Omental fat pad (tissue), 4 donors: ENCODE data around the gene CCDC82. TPM values are rescaled to one million over a fixed set of nuclear protein-coding genes. Genes with fewer than 3 reads are reported as not detected.

Source experiments
- ATAC-seq: fragments of 150-250 bp; one replicate; pipeline ENCODE4 v1.9.1; 2016; ENCODE audit warnings: mild to moderate bottlenecking, moderate library complexity; ENCODE audit not compliant: low FRiP score
- DNase-seq: peaks from one replicate; pipeline ENCODE4 v3.0.0-alpha.2; 2019; ENCODE audit warnings: low spot score
- CTCF ChIP-seq, 3 donors: fragments of 450-650 bp; IDR thresholded peaks; one replicate each; pipeline ENCODE4 v1.5.1; 2016 to 2017; ENCODE audit warnings: antibody characterized with exemption in 3 of 3, mild to moderate bottlenecking in 3 of 3, moderate library complexity in 2 of 3
- total RNA-seq, 4 donors: library from RNA; depleted of rRNA; stranded (reverse); fragments of >200 nt; gene quantifications; one replicate each; pipeline ENCODE4 v1.1.0, GENCODE V29; 2016

The CCDC82 gene
- total RNA-seq, 4 donors from 2014 or later, result 16.0 to 34.4 (median 24.6) TPM

GRCh38 chr11:96317571-96317970 lies 72.1 kb downstream of the CCDC82 start:
- TF ChIP-seq CTCF (IDR thresholded peaks at IDR 0.05), result no peak
- DNase-seq (no peak), ATAC-seq (no peak)

- no peak for ATAC-seq
- TF ChIP-seq CTCF (IDR thresholded peaks at IDR 0.05), result no peak
- DNase-seq, result no peak
Observed at GRCh38 chr11:96316869-96317268, 72.8 kb downstream of the CCDC82 start.

GRCh38 chr11:96315476-96315875 lies 74.2 kb downstream of the CCDC82 start:
- DNase-seq (no peak), ATAC-seq (no peak)
- no peak for TF ChIP-seq CTCF (IDR thresholded peaks at IDR 0.05)

GRCh38 chr11:96314326-96315020 lies 75.2 kb downstream of the CCDC82 start:
- no peak for ATAC-seq
- DNase-seq, result no peak
- TF ChIP-seq CTCF (IDR thresholded peaks at IDR 0.05), result no peak

GRCh38 chr11:96313163-96313562 lies 76.5 kb downstream of the CCDC82 start:
- TF ChIP-seq CTCF (IDR thresholded peaks at IDR 0.05), result no peak
- ATAC-seq (no peak), DNase-seq (no peak)

GRCh38 chr11:96311120-96311568 lies 78.6 kb downstream of the CCDC82 start:
- DNase-seq, result no peak
- ATAC-seq, result no peak
- no peak for TF ChIP-seq CTCF (IDR thresholded peaks at IDR 0.05)

- TF ChIP-seq CTCF (IDR thresholded peaks at IDR 0.05), result no peak
- ATAC-seq, result no peak
- no peak for DNase-seq
Observed at GRCh38 chr11:96310236-96310635, 79.5 kb downstream of the CCDC82 start.
